Measurements from ENCODE around the gene WTAP.
"Not testable (repeated sequence)": the region's sequence is repeated elsewhere in the genome, so short reads cannot be mapped to it uniquely, and the experiment has no call there.

The WTAP gene

DNA sequence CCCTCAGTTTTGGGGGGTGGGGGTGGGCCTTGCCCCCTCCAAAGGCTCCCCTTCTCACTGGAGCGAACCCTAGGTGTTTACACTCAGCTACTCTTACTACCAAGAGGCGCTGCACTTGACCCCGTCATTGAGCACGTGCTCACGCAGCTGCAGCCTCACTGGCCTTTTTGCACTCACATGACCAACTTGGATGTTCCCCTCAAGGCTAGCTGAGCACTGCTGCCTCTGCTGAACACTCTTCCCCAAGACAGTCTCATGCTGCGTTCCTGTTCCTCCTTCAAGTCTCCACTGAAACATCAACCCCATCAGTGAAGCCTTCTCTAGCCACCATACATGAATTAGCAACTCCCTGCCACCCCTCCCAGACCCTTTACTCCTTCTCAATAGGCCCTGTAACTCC is 38.3 kb upstream of the WTAP start:
- Mint-ChIP-seq H3K9me3 (no peaks in the 10 kb centered on the region), H3K27ac (peak overlapping the region; percentile 69), H3K27me3 (no peaks in the 10 kb centered on the region), H3K4me1 (ENCODE audit: low read depth) (peaks cover 52% of the 10 kb centered on the region), H3K36me3 (ENCODE audit: low read depth) (peaks cover 71% of the 10 kb centered on the region), H3K4me3 (no peak overlapping the region)
- DNase-seq: no peak

DNA sequence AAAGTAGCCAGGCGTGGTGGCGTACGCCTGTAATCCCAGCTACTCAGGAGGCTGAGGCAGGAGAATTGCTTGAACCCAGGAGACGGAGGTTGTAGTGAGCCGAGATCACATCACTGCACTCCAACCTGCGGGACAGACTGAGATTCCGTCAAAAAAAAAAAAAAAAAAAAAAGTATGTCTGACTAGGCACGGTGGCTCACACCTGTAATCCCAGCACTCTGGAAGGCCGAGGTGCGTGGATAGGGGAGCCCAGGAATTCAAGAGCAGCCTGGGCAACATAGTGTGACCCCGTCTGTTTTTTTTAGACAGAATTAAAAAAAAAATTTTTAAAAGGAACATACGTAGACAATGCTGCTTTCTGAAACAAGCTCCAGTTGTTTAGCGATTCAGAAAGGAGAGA is 37.2 kb upstream of the WTAP start:
- peaks cover 66% of the 10 kb centered on the region for H3K36me3 Mint-ChIP-seq (ENCODE audit: low read depth)
- not testable (repeated sequence) for H3K4me3 Mint-ChIP-seq

DNA sequence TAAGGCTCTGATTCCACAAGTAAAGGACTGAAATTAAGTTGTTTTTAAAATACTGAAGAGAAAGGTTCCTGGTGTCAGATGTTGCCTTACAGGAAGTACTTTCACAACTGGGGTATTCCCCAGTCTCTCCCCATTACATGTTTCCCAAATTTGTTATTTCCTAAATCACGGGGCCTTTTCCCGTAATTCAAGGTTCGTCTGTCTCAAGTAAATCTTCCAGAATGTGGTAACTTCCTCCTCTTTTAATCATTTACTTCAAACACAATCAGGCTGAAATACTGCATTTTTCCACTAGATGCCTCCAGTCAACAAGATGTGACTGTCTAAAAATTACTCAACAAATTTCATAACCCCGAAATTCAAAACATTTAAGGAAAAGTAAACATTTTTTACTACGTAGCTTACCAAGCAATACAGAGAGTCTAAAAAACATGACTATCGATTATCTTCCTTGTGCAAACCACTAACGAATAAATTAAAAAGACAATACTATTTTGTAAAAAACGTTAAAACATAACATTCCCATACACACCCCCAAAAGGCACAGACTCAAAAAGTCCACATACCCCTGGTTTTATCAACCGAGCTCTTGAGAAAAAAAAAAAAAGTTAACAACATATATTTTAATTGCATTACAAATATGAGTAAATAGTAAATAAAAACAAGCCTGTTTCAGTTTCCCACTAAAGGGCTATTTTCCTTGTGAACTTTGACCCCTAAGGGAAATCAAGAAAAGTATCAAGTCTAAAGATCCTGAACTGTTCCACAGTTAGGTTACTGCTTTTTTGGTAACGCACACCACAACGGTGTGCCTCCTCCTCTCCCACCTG is 36.0 kb upstream of the WTAP start:
- H3K27me3 Mint-ChIP-seq: no peaks in the 10 kb centered on the region
- H3K27ac Mint-ChIP-seq: peak overlapping the region; percentile 97
- peaks cover 62% of the 10 kb centered on the region for H3K4me1 Mint-ChIP-seq (ENCODE audit: low read depth)
- DNase-seq: no peak
- peak overlapping the region; percentile 94 for H3K4me3 Mint-ChIP-seq
- no peaks in the 10 kb centered on the region for H3K9me3 Mint-ChIP-seq
- peaks cover 55% of the 10 kb centered on the region for H3K36me3 Mint-ChIP-seq (ENCODE audit: low read depth)

More for the DNA sequence above, 37.2 kb upstream of the WTAP start:
- H3K27me3 Mint-ChIP-seq, H3K27ac Mint-ChIP-seq, H3K9me3 Mint-ChIP-seq, DNase-seq: not testable (repeated sequence)
- H3K4me1 Mint-ChIP-seq (ENCODE audit: low read depth): peaks cover 62% of the 10 kb centered on the region

- Mint-ChIP-seq H3K9me3 (no peaks in the 10 kb centered on the region), H3K4me1 (ENCODE audit: low read depth) (peaks cover 58% of the 10 kb centered on the region), H3K27me3 (no peaks in the 10 kb centered on the region), H3K4me3 (peak overlapping the region; percentile 94), H3K27ac (peak overlapping the region; percentile 97), H3K36me3 (ENCODE audit: low read depth) (peaks cover 50% of the 10 kb centered on the region)
- DNase-seq: peak; percentile 44
Observed at GRCh38 chr6:159691963-159692287, 35.4 kb upstream of the WTAP start.

DNA sequence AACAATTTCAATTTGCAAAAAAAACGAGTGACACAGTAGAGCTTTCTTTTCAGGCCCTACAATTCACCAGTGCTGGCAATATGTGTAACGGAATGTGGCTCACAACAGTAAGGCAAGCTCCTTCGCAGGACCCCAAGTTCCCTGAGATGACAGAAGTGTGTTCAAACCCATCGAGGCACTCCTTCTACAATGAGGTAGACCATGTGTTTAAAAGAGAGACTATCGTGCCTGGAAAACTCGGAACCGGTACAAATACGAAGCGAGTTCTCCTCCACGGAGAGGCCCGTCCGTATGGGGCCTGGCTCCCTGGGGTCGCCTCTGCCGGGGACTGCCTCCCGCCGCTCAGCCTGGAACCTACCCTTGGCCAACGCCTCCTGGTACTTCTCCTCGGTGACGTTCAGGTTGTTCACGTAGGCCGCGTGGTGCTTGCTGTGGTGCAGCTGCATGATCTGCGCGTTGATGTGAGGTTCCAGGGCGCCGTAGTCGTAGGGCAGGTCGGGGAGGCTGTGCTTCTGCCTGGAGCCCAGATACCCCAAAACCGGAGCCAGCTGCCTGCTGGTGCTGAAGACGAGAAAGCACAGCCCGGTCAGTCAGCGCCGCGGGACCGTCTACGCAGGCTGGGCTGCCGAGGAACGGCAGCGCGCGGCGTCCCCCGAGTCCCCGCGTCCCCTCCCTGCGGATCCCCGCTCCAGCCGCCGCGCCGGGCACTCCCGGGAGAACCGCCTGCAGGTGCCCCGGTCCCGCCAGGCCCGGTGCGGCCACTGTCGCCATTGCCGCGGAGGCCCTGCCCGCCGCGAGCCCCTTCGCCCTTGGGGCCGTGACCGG is 34.8 kb upstream of the WTAP start:
- H3K4me3 Mint-ChIP-seq: peak overlapping the region; percentile 94
- peak; percentile 77 for DNase-seq
- H3K36me3 Mint-ChIP-seq (ENCODE audit: low read depth): peaks cover 45% of the 10 kb centered on the region
- peaks cover 53% of the 10 kb centered on the region for H3K4me1 Mint-ChIP-seq (ENCODE audit: low read depth)
- H3K27me3 Mint-ChIP-seq: no peaks in the 10 kb centered on the region
- peak overlapping the region; percentile 97 for H3K27ac Mint-ChIP-seq
- H3K9me3 Mint-ChIP-seq: no peaks in the 10 kb centered on the region

DNA sequence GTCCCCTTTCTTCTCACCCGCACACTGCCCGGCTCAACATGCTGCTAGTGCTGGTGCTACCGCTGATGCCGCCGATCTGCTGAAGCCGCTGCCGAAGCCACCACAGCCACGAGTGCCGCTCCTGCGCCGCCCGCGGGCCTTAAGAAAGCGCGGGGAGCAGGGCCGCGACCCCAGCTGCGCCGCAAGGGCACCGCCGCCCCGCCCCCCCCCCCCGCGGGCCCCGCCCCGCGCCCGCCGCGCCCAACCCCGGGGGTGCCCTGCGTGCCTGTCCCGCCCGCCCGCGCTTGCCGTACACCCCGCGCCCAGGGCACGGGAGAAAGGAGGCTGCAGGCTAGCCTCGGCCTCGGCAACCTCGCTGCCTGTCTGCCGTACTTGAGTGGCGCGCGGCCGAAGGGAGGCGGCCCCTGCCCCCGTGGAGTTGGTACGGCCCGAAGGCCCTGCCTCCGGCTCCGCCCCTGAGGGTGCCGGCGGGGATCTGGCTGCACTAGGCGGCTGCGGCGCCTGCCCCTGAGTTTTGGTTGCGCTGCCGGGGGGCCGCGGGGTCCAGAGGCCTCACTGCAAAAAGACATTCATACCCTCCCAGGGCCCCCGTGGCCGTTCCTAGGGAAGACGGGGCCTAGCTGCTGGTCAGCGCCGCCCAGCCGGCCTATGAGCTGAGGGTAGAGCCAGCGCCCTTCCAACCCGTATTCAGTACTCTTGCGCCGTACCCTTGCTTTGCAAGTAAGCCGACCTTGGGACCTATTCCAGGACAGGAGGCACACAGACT is 34.0 kb upstream of the WTAP start, which contains the start of gene SOD2:
TSS of gene SOD2 (minus strand) at position 114 of the 766 bp plus-strand sequence. CDS start at position 40, 74 bp downstream.
- Mint-ChIP-seq H3K36me3 (ENCODE audit: low read depth) (peaks cover 37% of the 10 kb centered on the region), H3K4me1 (ENCODE audit: low read depth) (peaks cover 46% of the 10 kb centered on the region), H3K4me3 (peak within 1 kb of the TSS; percentile 94), H3K27ac (peak within 1 kb of the TSS; percentile 97), H3K27me3 (no peaks in the 10 kb centered on the region), H3K9me3 (no peaks in the 10 kb centered on the region)
- DNase-seq: peak; percentile 93

- DNase-seq: no peak
- H3K9me3 Mint-ChIP-seq: no peaks in the 10 kb centered on the region
- peaks cover 29% of the 10 kb centered on the region for H3K36me3 Mint-ChIP-seq (ENCODE audit: low read depth)
- H3K4me1 Mint-ChIP-seq (ENCODE audit: low read depth): peaks cover 39% of the 10 kb centered on the region
- H3K27me3 Mint-ChIP-seq: no peaks in the 10 kb centered on the region
- H3K27ac Mint-ChIP-seq: peak overlapping the region; percentile 96
- peak overlapping the region; percentile 94 for H3K4me3 Mint-ChIP-seq
Observed at GRCh38 chr6:159693894-159694545, 33.3 kb upstream of the WTAP start.

DNA sequence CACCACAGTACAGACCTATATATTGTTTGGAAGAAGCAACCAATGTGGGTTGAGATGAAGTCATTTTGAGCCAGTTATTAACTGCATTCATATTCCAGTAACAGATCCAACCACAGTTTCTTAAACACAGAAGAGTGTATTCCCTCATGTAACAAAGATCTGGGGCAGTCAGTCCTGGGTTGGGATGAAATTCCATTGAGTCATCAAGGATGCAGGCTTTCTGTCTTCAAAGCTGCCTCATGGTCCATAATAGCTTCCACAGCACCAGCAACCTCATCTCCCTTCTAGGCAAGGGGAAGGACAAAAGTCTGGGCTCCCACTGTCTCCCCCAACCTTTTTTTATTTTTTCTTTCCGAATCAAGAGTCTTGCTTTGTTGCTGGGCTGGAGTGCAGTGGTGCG is 31.3 kb upstream of the WTAP start:
- no peak overlapping the region for H3K27ac Mint-ChIP-seq
- H3K36me3 Mint-ChIP-seq (ENCODE audit: low read depth): peaks cover 15% of the 10 kb centered on the region
- H3K4me3 Mint-ChIP-seq: no peak overlapping the region
- DNase-seq: no peak
- no peaks in the 10 kb centered on the region for H3K9me3 Mint-ChIP-seq
- H3K4me1 Mint-ChIP-seq (ENCODE audit: low read depth): peaks cover 36% of the 10 kb centered on the region
- no peaks in the 10 kb centered on the region for H3K27me3 Mint-ChIP-seq

DNA sequence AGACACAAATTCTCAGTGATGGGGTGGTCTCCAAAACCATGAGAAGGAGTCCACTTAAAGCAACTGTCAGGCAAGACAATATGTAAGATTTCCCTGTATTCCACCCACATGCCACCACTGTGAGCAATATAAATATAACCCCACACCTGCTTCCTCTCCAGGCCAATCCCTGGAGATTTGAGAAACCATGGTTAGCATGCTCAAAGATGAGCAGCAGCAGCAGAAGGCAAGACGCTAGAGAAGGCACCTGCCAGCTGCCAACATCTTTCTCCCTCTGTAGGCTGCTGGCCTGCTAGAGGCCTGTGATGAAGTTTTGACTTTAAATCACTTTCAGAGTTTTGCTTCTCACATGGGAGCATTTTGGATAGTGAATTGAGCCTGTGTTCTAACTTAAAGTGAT is 26.3 kb upstream of the WTAP start:
- DNase-seq: no peak
- Mint-ChIP-seq H3K27ac (no peak overlapping the region), H3K9me3 (no peaks in the 10 kb centered on the region), H3K36me3 (ENCODE audit: low read depth) (peaks cover 8% of the 10 kb centered on the region), H3K4me3 (no peak overlapping the region), H3K4me1 (ENCODE audit: low read depth) (peaks cover 14% of the 10 kb centered on the region), H3K27me3 (no peaks in the 10 kb centered on the region)

GRCh38 chr6:159701413-159701999 is 25.8 kb upstream of the WTAP start:
- Mint-ChIP-seq H3K4me1 (ENCODE audit: low read depth) (peaks cover 13% of the 10 kb centered on the region), H3K27me3 (no peaks in the 10 kb centered on the region), H3K36me3 (ENCODE audit: low read depth) (peaks cover 8% of the 10 kb centered on the region), H3K9me3 (no peaks in the 10 kb centered on the region), H3K27ac (peak overlapping the region; percentile 89), H3K4me3 (no peak overlapping the region)
- no peak for DNase-seq

DNA sequence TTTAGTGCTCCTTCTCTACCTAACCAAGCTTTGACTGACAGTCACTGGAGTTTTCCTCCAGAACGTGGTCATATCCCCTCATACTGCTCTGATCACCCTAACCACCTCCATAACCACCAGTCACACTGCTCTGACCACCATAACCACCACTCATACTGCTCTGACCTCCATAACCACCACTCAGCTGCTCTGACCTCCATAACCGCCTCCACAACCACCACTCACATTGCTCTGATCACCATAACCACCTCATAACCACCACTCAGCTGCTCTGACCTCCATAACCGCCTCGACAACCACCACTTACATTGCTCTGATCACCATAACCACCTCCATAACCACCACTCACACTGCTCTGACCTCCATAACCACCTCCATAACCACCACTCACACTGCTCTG is 16.7 kb upstream of the WTAP start:
- H3K27me3 Mint-ChIP-seq; H3K9me3 Mint-ChIP-seq; H3K27ac Mint-ChIP-seq; DNase-seq; H3K4me3 Mint-ChIP-seq; H3K4me1 Mint-ChIP-seq (ENCODE audit: low read depth): not testable (repeated sequence)
- peaks cover 12% of the 10 kb centered on the region for H3K36me3 Mint-ChIP-seq (ENCODE audit: low read depth)

DNA sequence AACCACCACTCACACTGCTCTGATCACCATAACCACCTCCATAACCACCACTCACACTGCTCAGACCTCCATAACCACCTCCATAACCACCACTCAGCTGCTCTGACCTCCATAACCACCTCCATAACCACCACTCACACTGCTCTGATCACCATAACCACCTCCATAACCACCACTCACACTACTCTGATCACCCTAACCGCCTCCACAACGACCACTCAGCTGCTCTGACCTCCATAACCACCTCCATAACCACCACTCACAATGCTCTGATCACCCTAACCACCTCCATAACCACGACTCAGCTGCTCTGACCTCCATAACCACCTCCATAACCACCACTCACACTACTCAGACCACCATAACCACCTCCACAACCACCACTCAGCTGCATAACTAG is 14.9 kb upstream of the WTAP start:
- H3K9me3 Mint-ChIP-seq, H3K27ac Mint-ChIP-seq, H3K27me3 Mint-ChIP-seq, H3K4me3 Mint-ChIP-seq, DNase-seq: not testable (repeated sequence)
- Mint-ChIP-seq H3K4me1 (ENCODE audit: low read depth) (peaks cover 11% of the 10 kb centered on the region), H3K36me3 (ENCODE audit: low read depth) (peaks cover 15% of the 10 kb centered on the region)

DNA sequence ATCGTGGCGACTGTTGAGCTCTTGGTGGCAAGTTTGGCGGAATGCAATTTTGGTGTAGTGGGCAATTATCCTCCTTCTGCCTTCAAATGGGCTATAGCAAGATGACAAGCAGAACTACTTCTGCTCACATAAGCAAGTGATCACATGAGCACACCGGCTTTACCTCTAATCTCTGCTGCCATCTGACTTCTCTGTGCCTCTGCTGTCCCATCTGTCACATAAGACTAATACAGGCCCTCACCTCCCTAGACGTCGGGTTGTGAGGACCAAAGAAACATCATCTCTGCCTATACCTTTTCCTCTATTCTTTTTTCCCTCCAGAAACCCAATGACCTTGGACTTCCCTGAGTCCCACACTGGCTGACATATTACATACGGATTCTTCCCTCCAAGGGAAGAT is 13.3 kb upstream of the WTAP start:
- Mint-ChIP-seq H3K9me3 (no peaks in the 10 kb centered on the region), H3K4me3 (no peak overlapping the region), H3K27me3 (no peaks in the 10 kb centered on the region), H3K4me1 (ENCODE audit: low read depth) (peaks cover 11% of the 10 kb centered on the region), H3K36me3 (ENCODE audit: low read depth) (peaks cover 15% of the 10 kb centered on the region), H3K27ac (no peak overlapping the region)
- DNase-seq: no peak

DNA sequence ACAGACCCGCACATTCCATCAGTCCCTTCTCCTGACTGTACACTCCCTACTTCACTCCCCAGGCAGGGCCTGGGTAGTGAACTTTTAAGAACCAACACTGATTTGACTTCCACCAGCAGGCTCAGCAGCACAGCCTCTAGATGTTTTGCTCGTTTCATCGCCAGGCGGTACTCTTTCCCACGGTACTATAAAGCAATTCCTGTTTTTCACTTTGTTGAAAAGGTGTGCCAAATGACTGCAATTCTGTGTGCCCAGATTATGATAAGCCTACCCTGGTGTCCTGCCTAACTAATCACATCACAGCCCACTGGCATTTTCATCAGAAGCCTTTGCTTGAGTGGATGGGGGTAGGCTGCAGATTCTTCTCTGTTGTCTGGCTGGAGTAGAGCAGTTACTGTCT is 12.9 kb upstream of the WTAP start:
- H3K27ac Mint-ChIP-seq: no peak overlapping the region
- no peak overlapping the region for H3K4me3 Mint-ChIP-seq
- H3K27me3 Mint-ChIP-seq: no peaks in the 10 kb centered on the region
- peaks cover 11% of the 10 kb centered on the region for H3K4me1 Mint-ChIP-seq (ENCODE audit: low read depth)
- H3K36me3 Mint-ChIP-seq (ENCODE audit: low read depth): peaks cover 15% of the 10 kb centered on the region
- H3K9me3 Mint-ChIP-seq: no peaks in the 10 kb centered on the region
- no peak for DNase-seq
